AG04450 (cell line): ENCODE measurements around the gene GRID1. TPM values are rescaled to one million over a fixed set of nuclear protein-coding genes. Genes with fewer than 3 reads are reported as not detected.

Experiments used
- CTCF ChIA-PET: fragments of 300-600, 350-600 bp; formaldehyde crosslinking; extraction: SDS; loops from one replicate; lab custom pipeline; 2022; ENCODE audit warnings: antibody characterized with exemption, inconsistent platforms; lab: Charles Lee
- POLR2A ChIA-PET: fragments of 350-600 bp; formaldehyde crosslinking; extraction: SDS; loops from one replicate; lab custom pipeline; 2021; ENCODE audit warnings: antibody characterized with exemption, inconsistent platforms; lab: Yijun Ruan, JAX
- DNase-seq: peaks from one replicate; pipeline ENCODE4 v3.0.0-alpha.2; 2011; ENCODE audit warnings: low read depth, low spot score
- H3K27ac ChIP-seq: one replicate; pipeline ENCODE4 v1.5.1; 2012; ENCODE audit warnings: low read depth, low read length, control low read depth
- H3K27me3 ChIP-seq: one replicate; pipeline ENCODE4 v1.6.0; 2012; ENCODE audit warnings: low read length; ENCODE audit not compliant: control insufficient read depth, insufficient read depth
- H3K4me3 ChIP-seq: 2 replicates; pipeline ENCODE4 v1.5.1; 2011; ENCODE audit warnings: mild to moderate bottlenecking, low read depth, low read length, control low read depth
- H3K9me3 ChIP-seq: 2 replicates; pipeline ENCODE4 v1.5.1; 2012; ENCODE audit warnings: low read length; ENCODE audit not compliant: control insufficient read depth, insufficient read depth
- CTCF ChIP-seq: IDR thresholded peaks from 2 replicates; pipeline ENCODE4 v1.5.1; 2011; ENCODE audit warnings: low read depth, low read length, control low read depth, inconsistent platforms
- polyA plus RNA-seq: library from polyadenylated mRNA; depleted of rRNA; stranded (reverse); fragments of >200 nt; gene quantifications from 2 replicates; pipeline ENCODE4 v1.2.3, GENCODE V29; 2011

Gene GRID1
- polyA plus RNA-seq, 1 experiment, result not detected

GRCh38 chr10:85596389-85596788 lies 770.2 kb downstream of the GRID1 start:
- DNase-seq, result no peak
- CTCF ChIA-PET, result no interaction called here
- POLR2A ChIA-PET, result no interaction called here

GRCh38 chr10:85594239-85594638 lies 772.4 kb downstream of the GRID1 start:
- no peak overlapping the region for H3K4me3 ChIP-seq
- peaks cover 40% of the 10 kb centered on the region for H3K9me3 ChIP-seq
- DNase-seq, result no peak
- no peak for TF ChIP-seq CTCF
- no peaks in the 10 kb centered on the region for H3K27me3 ChIP-seq
- ChIA-PET POLR2A (no interaction called here), CTCF (no interaction called here)
- no peak overlapping the region for H3K27ac ChIP-seq

More at GRCh38 chr10:85596389-85596788, 770.2 kb downstream of the GRID1 start:
- Histone ChIP-seq H3K27ac (no peak overlapping the region), H3K9me3 (peaks cover 48% of the 10 kb centered on the region), H3K27me3 (no peaks in the 10 kb centered on the region), H3K4me3 (no peak overlapping the region)
- no peak for TF ChIP-seq CTCF

GRCh38 chr10:85593226-85593772 lies 773.3 kb downstream of the GRID1 start:
- DNase-seq, result no peak
- Histone ChIP-seq H3K27ac (no peak overlapping the region), H3K27me3 (no peaks in the 10 kb centered on the region), H3K4me3 (no peak overlapping the region), H3K9me3 (peaks cover 31% of the 10 kb centered on the region)
- ChIA-PET POLR2A (no interaction called here), CTCF (no interaction called here)
- no peak for TF ChIP-seq CTCF

GRCh38 chr10:85581371-85581770 lies 785.2 kb downstream of the GRID1 start:
- ChIA-PET CTCF (no interaction called here), POLR2A (no interaction called here)
- no peak for DNase-seq
- Histone ChIP-seq H3K4me3 (no peak overlapping the region), H3K27ac (no peak overlapping the region), H3K27me3 (no peaks in the 10 kb centered on the region), H3K9me3 (peaks cover 12% of the 10 kb centered on the region)
- TF ChIP-seq CTCF, result no peak

GRCh38 chr10:85580585-85580984 lies 786.0 kb downstream of the GRID1 start:
- CTCF ChIA-PET, result no interaction called here
- Histone ChIP-seq H3K27me3 (no peaks in the 10 kb centered on the region), H3K4me3 (no peak overlapping the region), H3K9me3 (peaks cover 15% of the 10 kb centered on the region), H3K27ac (no peak overlapping the region)
- POLR2A ChIA-PET, result no interaction called here
- no peak for TF ChIP-seq CTCF
- DNase-seq, result no peak
